ENCODE results near the gene SRPK2. TPM values are rescaled to one million over a fixed set of nuclear protein-coding genes. Genes with fewer than 3 reads are reported as not detected.
"Not testable (repeated sequence)": the region's sequence is repeated elsewhere in the genome, so short reads cannot be mapped to it uniquely, and the experiment has no call there.

The SRPK2 gene
- total RNA-seq, 4 donors from 2014 or later, result 37.1 to 48.1 (median 46.3) TPM

DNA sequence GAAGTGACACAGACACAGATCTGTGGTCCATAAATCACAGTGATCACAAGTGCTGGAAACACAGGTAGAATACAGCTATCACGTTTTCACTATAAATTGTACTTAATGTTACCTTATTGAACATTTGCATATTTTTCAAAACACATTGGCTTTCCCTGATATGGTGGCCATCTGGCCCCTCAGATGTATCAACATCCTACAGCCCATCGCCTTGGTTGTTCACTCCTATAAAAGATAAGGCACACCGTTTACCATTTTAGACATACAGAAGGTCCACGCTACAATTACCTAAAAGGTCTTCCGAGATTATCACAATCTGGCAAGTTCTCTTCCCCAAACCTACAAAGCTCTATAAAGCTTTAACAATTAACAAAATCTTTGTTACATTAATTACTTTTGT, 91.4 kb downstream of the SRPK2 start:
- TF ChIP-seq POLR2A (IDR thresholded peaks at IDR 0.05), result no peak
- TF ChIP-seq, protein P1, sequence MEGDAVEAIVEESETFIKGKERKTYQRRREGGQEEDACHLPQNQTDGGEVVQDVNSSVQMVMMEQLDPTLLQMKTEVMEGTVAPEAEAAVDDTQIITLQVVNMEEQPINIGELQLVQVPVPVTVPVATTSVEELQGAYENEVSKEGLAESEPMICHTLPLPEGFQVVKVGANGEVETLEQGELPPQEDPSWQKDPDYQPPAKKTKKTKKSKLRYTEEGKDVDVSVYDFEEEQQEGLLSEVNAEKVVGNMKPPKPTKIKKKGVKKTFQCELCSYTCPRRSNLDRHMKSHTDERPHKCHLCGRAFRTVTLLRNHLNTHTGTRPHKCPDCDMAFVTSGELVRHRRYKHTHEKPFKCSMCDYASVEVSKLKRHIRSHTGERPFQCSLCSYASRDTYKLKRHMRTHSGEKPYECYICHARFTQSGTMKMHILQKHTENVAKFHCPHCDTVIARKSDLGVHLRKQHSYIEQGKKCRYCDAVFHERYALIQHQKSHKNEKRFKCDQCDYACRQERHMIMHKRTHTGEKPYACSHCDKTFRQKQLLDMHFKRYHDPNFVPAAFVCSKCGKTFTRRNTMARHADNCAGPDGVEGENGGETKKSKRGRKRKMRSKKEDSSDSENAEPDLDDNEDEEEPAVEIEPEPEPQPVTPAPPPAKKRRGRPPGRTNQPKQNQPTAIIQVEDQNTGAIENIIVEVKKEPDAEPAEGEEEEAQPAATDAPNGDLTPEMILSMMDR (IDR thresholded peaks at IDR 0.05), result no peak
- no peak overlapping the region for H3K4me3 ChIP-seq (replicated peaks in 1 of 3)
- intact Hi-C loops (cut with DNase I), result no loop called here
- no peak for DNase-seq
- H3K9me3 ChIP-seq, result no peaks in the 10 kb centered on the region
- no peaks in the 10 kb centered on the region for H3K27me3 ChIP-seq
- H3K4me1 ChIP-seq, result peaks cover 6 to 9% of the 10 kb centered on the region in 2 donors
- WGBS, 2 donors, result 95 to 99% methylated on average over 5 of the region's 5 CpGs
- no peak overlapping the region for H3K27ac ChIP-seq
- H3K36me3 ChIP-seq, result no peaks in the 10 kb centered on the region

DNA sequence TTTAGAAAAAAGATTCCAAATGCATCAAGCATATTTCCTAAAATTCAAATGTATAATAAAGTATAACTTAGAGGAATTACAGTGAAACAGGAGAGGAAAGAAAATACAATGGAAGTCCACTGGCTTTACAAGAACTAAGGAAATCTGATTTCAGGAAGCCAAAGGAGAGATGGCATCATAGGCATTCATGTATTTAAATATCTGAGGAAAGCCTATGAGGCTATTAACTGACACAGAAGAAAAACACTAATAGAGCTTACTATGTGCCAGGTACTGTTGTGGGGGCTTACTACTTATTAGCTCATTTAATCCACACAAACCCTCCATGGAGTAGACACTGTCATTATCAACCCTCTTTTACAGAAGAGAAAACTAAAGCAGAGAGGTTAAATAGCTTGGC, 92.2 kb downstream of the SRPK2 start:
- intact Hi-C loops (cut with DNase I), result no loop called here
- H3K4me3 ChIP-seq (replicated peaks in 1 of 3), result no peak overlapping the region
- H3K27ac ChIP-seq, result no peak overlapping the region
- DNase-seq, result no peak
- peaks cover 6 to 9% of the 10 kb centered on the region in 2 donors for H3K4me1 ChIP-seq
- no peaks in the 10 kb centered on the region for H3K36me3 ChIP-seq
- no peak for TF ChIP-seq POLR2A (IDR thresholded peaks at IDR 0.05)
- TF ChIP-seq, protein P1 (IDR thresholded peaks at IDR 0.05), result no peak
- H3K27me3 ChIP-seq, result no peaks in the 10 kb centered on the region
- H3K9me3 ChIP-seq, result no peaks in the 10 kb centered on the region

DNA sequence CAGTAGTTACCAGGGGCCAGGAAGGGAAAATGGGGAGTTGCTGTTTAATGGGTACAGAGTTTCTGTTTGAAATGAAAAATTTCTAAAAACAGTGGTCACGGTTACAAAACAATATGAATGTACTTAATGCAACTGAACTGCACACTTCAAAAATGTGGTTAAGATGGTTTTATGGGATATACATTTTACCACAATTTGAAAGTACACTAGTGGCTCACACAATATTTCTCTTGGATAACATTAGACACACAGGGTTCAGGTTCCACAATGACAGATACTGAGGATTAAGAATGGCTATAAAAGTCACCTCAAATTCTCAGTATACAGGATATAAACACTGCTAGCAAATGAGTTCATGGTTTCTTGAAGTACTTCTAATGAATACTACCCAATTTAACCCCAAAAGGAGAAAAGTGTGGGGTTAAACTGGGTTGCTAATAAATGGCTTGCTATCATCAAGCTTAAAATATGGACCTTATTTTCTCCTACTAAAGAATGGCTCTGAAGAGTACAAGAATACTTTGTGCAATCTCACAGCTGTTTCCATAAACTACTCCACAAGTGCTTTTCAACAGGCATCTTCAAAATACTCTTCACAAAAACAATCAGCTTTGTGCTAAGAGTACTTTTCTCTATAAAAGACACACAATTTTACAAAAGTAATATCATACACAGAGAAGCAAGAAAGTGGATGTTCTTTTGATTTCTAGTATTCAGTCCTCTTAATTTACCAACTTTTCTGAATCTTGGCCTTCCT, 92.9 kb downstream of the SRPK2 start:
- no peaks in the 10 kb centered on the region for H3K9me3 ChIP-seq
- H3K27me3 ChIP-seq, result no peaks in the 10 kb centered on the region
- no peak overlapping the region for H3K27ac ChIP-seq
- TF ChIP-seq, protein P1 (IDR thresholded peaks at IDR 0.05), result no peak
- no peak for TF ChIP-seq POLR2A (IDR thresholded peaks at IDR 0.05)
- H3K4me3 ChIP-seq (replicated peaks in 1 of 3), result no peak overlapping the region
- H3K4me1 ChIP-seq, result peaks cover 6 to 9% of the 10 kb centered on the region in 2 donors
- WGBS, 2 donors, result 89 to 94% methylated on average over 1 of the region's 1 CpG
- DNase-seq, result no peak
- H3K36me3 ChIP-seq, result no peaks in the 10 kb centered on the region
- intact Hi-C loops (cut with DNase I), result no loop called here

DNA sequence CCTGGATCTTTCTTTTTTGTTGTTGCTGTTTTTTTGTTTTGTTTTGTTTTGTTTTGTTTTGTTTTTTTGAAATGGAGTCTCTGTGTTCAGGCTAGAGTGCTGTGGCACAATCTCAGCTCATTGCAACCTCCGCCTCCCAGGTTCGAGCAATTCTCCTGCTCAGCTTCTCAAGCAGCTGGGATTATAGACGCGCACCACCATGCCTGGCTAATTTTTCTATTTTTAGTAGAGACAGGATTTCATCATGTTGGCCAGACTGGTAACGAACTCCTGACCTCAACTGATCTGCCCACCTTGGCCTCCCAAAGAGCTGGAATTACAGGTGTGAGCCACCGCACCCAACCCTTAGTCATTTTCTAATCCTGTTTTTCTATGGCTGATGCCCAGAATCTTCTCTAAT, 94.2 kb downstream of the SRPK2 start:
- H3K9me3 ChIP-seq; H3K36me3 ChIP-seq; H3K4me3 ChIP-seq (replicated peaks in 1 of 3); intact Hi-C loops (cut with DNase I); DNase-seq; H3K27ac ChIP-seq; H3K27me3 ChIP-seq; H3K4me1 ChIP-seq: not testable (repeated sequence)
- WGBS, 2 donors, result 96 to 97% methylated on average over 6 of the region's 6 CpGs

DNA sequence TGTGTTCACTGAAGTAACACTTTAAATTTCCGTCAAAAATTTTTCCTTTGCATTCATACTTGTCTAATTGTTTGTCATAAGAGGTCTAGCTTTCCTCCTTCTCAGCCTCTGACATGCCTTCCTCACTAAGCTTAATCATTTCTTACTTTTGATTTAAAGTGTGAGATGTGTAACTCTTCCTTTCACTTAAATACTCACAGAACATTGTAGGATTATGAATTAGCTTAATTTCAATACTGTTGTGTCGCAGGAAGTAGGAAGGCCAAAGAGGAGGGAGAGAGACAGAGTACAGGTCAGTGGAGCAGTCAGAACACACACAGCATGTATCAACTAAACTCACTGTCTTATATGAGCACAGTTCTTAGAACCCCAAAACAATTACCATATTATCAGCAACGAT, 99.0 kb downstream of the SRPK2 start:
- intact Hi-C loops (cut with DNase I), result no loop called here
- H3K27me3 ChIP-seq, result no peaks in the 10 kb centered on the region
- TF ChIP-seq, protein P1 (IDR thresholded peaks at IDR 0.05), result no peak
- TF ChIP-seq POLR2A (IDR thresholded peaks at IDR 0.05), result no peak
- 82 to 88% methylated on average over 3 of the region's 3 CpGs for WGBS, 2 donors
- no peak overlapping the region for H3K27ac ChIP-seq
- H3K4me1 ChIP-seq, result no peaks in the 10 kb centered on the region
- H3K36me3 ChIP-seq, result no peaks in the 10 kb centered on the region
- no peak for DNase-seq
- no peak overlapping the region for H3K4me3 ChIP-seq (replicated peaks in 1 of 3)
- H3K9me3 ChIP-seq, result no peaks in the 10 kb centered on the region
